Fibroblast of pulmonary artery (primary cell): Measurements from ENCODE around the gene DOCK9.

ENCODE experiments used
- DNase-seq: peaks from one replicate; pipeline ENCODE4 v3.0.0-alpha.2; 2010; ENCODE audit warnings: low read depth
- H3K4me3 ChIP-seq: replicated peaks from 2 replicates; pipeline ENCODE4 v1.5.1; 2011; ENCODE audit warnings: low read depth, mild to moderate bottlenecking, control low read depth, low read length, moderate library complexity
- CTCF ChIP-seq: IDR thresholded peaks from 2 replicates; pipeline ENCODE4 v1.5.1; 2011; ENCODE audit warnings: mild to moderate bottlenecking, control low read depth, low read length, inconsistent platforms; ENCODE audit errors: missing control alignments

The DOCK9 gene

DNA sequence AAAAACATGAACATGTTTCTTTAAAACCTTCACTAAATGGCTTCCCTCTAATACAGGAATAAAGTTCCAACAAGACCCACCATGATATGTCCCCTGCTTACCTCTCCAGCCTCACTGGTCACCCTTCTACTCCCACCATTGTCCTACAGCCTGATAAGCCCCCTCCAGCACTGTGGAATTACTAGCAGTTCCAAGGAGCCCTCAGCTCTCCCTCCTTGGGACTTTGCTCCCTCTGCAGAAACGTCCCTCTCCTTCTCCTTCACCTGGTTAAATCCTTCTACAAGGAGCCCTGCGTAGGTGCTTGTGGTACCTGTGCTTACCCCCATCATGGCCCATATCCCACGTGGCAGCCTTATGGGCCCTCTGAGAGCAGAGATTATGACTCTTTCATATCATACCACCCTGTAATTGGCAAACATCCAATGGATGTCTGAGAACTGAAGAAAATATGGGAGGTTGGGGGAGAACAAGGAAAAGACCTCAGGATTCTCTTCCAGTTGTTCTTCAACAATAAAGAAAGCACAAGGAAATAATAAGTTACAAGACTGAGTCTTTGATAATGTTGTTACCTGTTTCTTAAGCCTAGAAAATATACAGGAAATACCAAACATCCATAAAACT lies 26.1 kb upstream of the DOCK9 start:
- no peak overlapping the region for H3K4me3 ChIP-seq
- DNase-seq = no peak
- no peak for TF ChIP-seq CTCF

GRCh38 chr13:99003186-99003585 lies 25.3 kb upstream of the DOCK9 start:
- TF ChIP-seq CTCF = no peak
- H3K4me3 ChIP-seq = no peak overlapping the region
- no peak for DNase-seq

- H3K4me3 ChIP-seq = no peak overlapping the region
- no peak for DNase-seq
- no peak for TF ChIP-seq CTCF
Observed at GRCh38 chr13:99002172-99002710, 24.4 kb upstream of the DOCK9 start.

DNA sequence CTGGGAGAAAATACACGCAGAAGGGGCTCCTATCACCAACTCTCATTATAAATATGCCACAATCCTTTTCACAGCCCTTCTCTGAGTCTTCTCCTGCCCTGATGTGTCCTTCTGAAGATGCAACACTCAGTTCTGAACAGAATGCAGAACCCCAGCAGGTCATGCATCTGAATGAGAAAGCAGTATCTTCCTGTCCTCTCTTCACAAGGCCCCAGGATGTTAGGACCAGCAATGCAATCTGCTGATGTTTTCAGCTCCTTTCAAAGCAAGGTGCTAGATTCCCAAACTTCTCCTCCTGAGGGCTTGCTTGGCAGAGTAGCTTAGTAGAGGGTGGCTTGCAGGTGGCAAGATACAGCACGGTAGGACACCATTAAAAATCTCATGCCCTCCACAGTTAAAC lies 22.3 kb upstream of the DOCK9 start:
- no peak for DNase-seq
- H3K4me3 ChIP-seq = no peak overlapping the region
- no peak for TF ChIP-seq CTCF

- DNase-seq = peak; percentile 54
- TF ChIP-seq CTCF = no peak
- H3K4me3 ChIP-seq = no peak overlapping the region
Observed at GRCh38 chr13:98999639-98999952, 21.7 kb upstream of the DOCK9 start.

DNA sequence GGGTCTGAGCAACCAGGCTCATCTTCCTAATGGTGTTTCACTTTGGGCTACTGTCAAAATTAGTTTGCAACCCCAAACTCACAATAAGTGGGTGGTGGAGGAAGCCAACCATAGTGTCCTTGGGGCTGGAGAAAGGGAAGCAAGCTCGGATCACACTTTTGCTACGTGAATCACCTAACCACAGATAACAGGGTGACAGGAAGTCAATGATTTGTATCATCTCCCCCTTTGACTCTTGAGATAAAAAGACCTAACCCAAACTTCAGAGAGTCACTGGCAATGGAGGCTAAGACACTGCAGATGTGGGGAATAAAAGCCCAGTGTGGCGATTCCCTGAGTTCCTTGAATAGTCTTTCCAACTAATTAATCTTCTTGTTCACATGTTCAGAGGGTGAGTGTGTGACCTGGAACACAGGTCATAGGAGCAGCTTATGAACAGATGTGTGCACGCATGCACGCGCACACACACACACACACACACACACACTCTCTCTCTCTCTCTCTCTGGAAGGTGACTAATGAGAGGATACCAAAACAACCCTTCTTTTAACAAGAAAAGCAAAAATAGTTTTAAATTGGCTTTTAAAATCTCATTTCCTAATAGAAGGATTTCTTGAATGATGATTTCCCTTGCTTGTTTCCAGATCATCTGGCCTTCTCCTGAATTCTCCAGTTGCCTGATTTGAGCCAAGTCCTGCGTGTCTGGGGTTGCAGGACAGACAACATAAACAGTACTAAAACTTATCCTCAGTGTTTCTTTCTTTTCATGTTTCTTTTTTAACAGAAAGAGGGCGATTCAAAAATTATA lies 21.2 kb upstream of the DOCK9 start:
- no peak for TF ChIP-seq CTCF
- DNase-seq = peak; percentile 27
- no peak overlapping the region for H3K4me3 ChIP-seq
